GM18873 (cell line): ENCODE results near the gene CLEC3A.
"Not testable (repeated sequence)": the region's sequence is repeated elsewhere in the genome, so short reads cannot be mapped to it uniquely, and the experiment has no call there.

Source experiments
- ATAC-seq: cut with Tn5 transposase; IDR thresholded peaks from one replicate; pipeline ENCODE4 v1.9.1; 2021; ENCODE audit warnings: mild to moderate bottlenecking, moderate library complexity, moderate number of reproducible peaks; ENCODE audit not compliant: unreplicated experiment, low FRiP score

The CLEC3A gene

DNA sequence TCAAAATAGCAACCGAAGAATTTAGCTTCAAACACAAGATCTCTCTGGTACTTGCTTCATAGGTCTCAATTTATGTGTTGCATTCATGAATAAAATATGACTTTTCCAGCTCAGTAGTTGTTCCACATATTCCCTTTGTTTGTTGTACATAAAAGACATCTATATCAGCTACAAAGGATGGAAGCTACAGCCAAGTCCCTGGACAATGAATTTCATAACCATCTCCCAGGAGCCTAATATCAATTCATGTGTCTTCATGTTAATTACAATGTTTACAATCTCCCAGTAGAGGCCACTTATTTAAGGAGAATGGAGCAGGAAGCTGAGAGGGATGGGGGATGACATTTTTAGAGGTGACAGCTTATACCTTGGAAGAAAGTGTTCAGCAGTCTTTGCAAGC, 3.3 kb downstream of the CLEC3A start:
- no peak for ATAC-seq

DNA sequence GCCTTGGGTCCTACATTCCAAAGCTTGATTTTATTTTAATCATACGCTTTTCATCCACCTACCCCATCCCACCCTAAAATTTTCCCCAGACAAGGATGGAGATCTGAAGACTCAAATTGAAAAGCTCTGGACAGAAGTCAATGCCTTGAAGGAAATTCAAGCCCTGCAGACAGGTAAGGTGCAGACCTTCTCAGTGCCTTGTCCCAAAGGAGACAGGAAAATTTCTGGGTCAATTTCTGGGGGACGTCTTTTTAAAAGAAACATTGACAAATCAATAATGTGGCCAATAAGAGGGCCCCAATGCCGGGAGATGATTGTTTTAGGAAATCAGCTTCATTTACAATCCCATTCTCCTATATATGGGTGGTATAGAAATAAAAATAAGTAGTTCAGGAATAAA, 5.7 kb downstream of the CLEC3A start:
- no peak for ATAC-seq

DNA sequence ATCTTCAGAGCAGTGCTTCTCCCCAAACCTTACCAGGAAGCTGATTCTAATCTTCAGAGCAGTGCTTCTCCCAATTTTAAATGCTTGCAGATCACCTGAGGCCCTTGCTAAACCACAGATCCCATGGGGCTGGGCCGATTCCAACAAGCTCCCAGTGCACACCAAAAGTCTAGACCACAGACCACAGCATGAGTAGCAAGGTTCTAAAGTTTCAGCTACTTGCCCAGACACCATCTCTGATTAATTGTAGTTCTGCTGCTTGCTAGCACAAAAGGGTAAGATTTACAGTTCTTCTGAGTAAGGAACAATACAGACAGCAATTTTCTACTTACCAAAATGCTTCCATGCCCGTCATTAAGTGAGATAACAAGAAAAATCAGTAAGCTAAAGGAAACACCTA, 12.2 kb downstream of the CLEC3A start:
- no peak for ATAC-seq

DNA sequence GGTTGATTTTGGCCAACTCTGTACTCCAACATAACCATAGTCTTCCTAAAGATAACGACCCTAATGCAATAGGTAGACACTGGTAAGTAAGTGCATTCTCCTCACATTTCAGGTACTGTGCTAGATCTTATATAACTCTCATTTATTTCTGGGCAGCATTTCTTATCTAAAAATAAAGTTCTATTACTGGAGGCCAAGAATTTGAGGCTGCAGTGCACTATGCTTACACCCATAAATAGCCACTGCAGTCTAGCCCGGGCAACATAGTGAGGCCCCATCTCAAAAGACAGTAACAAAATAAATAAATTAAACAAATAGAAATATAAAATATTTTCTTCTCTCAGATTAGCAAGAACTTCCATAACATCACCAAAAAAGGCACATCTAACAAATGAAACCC, 12.7 kb downstream of the CLEC3A start:
- no peak for ATAC-seq

DNA sequence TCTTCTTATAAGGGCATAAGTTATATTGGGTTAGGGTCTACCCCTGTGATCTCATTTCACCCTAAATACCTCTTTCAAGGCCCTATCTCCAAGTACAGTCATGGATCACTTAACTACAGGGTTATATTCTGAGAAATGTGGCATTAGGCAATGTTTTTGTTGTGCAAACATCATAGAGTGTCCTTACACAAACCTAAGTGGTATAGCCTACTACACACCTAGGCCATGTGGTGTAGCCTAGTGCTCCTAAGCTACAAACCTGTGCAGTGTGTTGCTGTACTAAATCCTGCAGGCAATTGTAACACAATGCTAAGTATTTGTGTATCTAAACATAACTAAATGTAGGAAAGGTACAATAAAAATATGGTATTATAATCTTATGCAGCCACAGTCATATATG, 18.0 kb downstream of the CLEC3A start:
- no peak for ATAC-seq

DNA sequence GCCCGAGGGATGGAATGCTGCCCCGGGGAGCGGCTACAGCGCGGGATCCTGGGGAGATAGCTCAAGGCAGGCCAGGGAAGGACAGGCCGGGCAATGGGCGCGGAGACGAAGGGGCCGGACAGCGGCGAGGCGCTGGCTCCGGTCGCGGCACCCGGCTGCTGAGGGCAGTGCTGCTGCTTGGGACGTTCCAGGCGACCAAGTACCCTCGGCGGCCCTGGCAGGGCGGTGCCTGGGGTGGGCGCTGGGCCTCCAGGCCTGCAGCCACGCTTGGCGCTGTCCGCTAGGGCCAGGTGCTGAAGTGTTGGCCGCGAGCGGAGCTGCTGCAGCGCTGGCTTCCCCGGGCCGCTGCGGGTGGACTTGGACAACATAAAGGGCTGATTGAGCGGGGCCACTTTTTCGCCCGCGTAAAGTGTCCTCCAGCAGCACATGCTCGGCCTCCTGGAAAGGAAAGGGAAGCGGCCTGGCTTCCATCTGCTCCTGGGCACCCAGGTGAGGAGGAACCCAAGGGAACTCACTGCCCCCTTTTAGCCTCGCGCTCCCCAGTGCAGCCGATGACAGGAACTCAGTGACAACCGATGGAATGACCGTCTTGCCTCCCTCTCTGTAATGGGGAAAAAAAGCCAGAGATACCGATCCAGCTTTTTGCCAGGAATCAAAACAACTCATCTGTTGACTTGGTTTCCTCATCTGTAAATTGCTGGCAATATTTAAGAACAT, 23.7 kb downstream of the CLEC3A start:
- ATAC-seq, result no peak

DNA sequence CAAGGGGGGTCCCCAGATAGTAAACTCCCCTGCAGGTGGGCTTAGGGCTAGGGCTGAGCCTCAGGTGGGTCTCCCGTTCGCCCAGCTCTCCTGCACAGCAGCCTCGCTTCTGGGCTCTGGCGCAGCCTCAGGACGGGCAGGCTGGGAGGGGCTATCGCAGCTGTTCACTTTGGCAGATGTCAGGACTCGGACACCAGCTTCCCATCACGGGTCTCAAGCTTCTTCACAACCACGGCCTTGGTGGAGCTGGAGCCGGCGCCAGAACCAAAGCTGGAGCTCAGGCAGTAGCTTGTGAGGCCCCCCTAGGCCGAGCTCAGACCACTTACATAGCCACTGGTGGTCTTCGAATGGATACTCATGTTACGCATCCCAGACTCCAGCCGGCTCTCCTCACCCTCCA, 26.0 kb downstream of the CLEC3A start:
- ATAC-seq, result no peak

DNA sequence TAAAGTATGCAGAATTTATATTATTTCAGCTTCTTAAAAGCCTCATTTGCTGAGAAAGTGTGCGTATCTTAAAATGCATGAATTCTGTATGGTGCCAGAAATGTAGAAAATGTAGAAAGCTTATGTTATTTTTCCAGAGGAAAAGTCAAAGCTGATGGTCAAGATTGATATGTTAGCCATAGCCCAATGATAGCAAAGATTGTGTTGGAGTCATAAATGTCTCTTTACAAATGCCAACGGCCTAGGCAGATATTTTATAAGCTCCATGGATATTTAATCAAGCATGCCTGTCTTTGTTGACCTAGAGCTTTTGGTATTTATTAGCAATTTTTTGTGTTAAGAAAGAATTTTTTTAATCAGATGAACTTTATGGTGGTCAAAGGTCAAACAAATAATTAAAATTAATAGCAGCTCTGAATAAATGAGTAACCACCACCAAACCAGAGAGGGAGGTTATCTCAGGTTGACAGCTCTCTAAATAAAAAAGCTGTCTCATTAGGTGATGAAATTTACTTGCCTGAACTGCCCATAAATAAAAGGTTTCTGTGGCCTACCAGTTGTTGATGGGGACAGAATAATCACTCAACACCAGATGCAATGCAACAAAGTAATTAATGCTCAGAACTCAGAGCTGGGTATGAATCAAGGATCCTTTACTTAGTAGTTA, 28.5 kb downstream of the CLEC3A start:
- no peak for ATAC-seq

DNA sequence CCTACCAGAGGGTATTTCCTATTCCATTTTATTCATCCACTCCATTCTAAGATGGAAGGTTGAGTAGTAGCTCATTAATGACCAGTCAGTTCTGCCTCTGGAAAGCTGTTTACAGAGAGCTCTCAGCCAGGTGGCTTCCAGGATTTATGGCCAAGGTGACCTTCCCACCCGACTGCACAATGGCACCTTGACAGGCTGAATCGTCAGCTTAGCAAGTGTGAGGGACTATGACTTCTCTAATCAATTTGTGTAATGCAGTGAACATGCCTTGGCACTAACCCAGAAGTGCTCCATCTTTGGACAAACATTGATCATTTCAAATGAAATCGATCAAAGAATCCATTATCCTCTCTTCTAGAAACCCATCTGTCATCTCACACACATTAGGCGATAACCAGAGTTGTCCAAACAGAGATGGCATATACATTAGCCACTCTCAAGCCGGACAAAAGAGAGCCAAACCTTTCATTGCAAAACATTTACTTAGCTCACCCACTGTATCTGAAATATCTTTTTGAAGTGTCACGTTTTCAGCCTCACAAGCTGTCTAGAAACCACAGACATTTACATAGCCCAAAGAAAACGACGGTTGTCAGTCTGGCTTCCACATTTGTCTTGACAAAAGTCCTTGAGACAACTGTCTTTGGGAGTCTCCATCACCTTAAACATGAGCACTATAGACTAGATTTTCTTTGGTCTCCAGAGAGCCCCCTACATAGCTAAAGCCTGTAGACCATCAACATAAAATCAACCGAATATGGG, 35.6 kb downstream of the CLEC3A start:
- no peak for ATAC-seq

DNA sequence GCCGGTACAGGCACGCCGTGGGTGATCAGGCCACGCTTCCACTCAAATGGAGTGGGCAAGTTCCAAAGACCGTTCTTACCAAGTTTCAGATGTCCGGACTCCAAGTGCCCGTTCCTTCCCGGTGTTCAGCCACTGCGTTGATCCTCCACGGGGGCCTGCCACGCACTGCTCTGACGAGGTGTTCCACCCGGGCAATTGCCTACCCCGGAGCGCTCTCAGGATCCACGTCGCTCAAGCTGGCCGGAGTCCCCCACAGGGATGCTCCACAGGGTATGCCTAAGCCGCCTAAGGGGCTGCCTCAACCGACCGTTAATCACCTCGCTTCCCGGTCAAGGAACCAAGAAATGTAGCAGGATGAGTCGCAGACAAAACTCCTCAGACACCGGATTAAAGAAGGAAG, 37.5 kb downstream of the CLEC3A start:
- ATAC-seq, result not testable (repeated sequence)

DNA sequence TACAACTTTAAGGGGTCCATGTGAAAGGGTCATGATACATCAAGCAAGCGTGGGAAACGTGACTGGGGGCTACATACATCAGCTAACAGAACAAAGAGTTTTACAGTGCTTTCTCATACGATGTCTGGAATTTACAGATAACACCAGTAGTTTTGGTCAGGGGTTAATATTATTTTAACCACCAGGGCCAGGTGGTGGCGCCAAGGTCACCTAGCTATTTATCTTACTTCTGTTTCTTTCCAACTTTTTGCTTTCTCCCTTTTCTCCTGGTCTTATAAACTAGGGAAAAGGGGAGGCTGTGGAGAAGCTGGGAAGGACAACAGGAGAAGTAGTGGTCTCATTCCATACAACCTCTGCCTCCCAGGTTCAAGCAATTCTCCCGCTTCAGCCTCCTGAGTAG, 37.9 kb downstream of the CLEC3A start:
- no peak for ATAC-seq

DNA sequence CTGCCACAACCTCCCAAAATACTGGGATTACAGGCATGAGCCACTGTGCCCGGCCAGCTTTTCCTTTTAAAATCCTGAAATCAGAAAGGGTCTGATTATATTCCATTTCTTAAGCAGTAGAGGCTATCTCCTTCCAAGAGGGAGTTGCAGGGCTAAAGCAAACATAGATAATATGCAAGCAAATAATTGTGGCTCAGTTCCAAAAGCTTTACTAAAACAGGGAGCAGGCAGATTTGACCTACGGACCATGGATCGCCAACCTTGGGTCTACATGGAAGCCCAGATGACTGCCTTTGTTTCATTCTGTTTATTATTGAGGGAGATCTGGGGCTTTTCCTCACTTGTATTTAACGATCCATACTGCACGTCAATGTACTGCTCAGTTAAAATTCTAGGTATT, 38.5 kb downstream of the CLEC3A start:
- no peak for ATAC-seq

DNA sequence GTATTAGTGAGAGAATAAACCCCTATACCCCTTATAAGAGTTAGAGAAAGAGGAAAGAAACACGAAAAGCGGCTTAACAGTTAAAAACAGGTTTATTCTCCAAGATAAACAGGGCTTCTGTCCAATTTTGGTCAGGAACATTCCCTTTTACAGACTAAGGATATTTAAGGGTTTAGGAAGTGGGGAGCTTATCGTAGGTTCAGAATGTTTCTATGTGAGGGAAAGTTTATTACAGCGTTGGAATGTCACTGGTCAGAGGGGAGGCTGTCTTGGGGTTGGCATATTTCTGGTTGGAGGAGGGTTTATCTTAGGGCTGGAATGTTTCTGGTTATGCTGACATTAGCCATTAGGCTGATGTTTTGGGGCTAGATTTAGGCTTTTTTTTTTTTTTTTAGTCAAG, 43.0 kb downstream of the CLEC3A start:
- no peak for ATAC-seq

DNA sequence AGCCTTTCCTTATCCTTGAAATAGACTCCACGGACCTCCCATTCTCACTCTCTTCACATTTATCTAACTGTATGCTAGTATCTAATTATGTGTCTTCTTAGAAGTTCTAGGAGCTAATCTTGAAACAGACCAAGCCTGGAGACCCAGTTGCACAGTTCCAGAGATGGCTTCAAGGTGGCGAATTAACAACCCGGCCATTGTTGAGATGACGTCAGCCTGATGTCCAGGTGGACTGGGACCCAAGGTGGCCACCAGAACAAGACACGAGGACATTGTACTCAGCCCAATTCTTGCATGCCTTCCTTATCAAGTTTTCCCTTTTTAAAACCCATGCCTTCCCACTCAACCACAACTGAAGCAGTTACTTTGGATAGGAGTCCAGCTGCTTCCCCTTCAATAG, 47.6 kb downstream of the CLEC3A start:
- ATAC-seq, result no peak

DNA sequence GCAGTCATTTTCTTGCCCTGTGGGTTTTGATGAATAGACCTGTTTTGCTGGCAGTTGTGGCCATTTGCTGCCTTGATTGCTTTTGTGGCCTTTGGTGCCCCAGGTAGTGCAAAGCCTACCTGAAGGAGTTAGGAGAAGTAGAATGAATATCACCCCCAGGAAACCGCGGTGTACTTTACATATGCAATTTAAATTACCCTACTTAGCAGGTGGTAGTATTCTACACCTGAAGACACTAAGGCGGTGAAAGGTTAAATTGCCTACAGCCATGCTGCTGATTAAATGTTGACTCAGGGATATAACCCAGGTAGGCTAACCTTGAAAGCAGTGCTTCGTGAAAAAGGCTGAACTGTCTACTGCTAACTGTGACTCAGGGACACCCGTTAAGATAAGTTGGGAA, 49.9 kb downstream of the CLEC3A start:
- ATAC-seq, result no peak

DNA sequence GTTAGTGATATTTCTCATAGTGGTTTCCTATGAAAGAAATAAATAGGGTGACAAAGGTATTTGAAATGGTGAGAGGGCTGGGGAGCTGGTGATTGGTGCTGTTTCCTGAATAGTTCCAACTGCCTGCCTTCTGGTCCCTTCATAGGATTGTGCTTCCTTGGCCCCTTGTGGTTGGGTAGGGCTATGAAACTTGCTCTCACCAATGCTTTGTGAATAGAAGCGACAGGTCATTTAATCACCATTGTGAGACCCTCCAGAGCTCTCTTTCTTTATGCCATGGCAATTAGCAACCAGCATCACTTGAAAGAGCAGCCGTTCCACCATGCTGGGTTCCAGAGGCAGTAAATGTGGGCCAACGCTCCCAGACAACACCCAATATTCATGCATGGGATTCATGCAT, 53.5 kb downstream of the CLEC3A start:
- ATAC-seq, result no peak

DNA sequence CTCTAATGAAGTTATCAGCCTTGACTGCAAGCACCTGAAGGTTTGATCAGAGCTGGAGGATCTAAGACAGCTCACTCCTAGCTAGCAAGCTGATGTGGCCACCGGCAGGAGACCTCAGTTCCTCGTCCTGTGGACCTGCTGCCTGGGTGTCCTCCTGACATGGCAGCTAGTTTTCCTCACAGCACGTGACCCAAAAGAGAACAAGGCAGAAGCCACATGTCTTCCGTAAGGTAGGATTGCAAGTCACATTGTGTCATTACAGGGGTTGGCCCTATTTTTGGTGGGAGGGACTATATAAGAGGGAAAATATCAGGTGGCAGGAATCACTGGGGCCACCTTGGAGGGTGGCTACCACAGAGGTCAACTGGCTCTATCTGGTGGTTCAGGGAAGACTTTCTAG, 59.0 kb downstream of the CLEC3A start:
- ATAC-seq, result no peak
